Stimulated activated CD4-positive, alpha-beta T cell treated with anti-CD3 and anti-CD28 coated beads, Interleukin-4, amount 100 ng/mL, for 1 hour (primary cell): Measurements from ENCODE around the gene MTMR3.
"Not testable (repeated sequence)": the region's sequence is repeated elsewhere in the genome, so short reads cannot be mapped to it uniquely, and the experiment has no call there.

Experiments
- DNase-seq: peaks from one replicate; pipeline ENCODE4 v3.0.0-alpha.2; 2020

The MTMR3 gene

DNA sequence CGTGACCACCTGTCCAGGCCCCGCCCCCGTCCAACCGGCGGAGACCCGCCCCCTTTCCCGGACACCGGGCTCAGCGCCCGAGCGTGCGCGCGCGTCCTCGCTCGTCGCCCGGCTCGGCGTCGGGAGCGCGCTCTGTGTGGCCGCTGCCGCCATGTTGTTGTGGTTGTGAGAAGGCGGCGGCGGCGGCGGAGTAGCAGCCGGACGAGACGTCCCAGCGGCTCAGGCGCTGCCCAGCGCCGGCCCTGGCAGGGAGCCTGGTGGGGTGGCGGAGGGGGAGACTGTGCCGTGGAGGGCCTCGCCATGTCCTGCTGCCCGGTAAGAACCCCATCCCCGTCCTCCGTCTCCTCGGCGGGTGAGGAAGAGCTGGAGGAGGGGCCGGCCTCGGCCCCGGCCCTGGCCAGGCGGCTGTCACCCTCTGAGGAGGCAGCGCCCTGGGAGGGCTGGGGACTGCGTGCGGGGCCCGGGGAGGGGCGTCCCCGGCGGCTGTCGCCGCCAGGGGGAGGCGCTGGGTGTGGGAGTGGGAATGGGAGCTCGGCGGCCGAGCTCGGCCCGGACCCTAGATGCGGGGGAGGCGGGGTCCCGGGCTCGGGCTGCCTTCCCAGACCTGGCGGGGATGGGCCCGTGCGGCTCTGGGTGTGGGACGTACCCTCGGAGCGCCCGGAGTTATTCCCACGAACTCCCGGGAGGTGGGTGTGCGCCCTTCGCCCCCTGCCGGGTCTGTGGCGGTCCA, at the start of gene MTMR3:
Gene MTMR3, plus strand, starts transcription at position 130 of the 730 bp plus-strand sequence. CDS start 87,886 bp downstream, outside the sequence.
- peak; percentile 94 for DNase-seq

DNA sequence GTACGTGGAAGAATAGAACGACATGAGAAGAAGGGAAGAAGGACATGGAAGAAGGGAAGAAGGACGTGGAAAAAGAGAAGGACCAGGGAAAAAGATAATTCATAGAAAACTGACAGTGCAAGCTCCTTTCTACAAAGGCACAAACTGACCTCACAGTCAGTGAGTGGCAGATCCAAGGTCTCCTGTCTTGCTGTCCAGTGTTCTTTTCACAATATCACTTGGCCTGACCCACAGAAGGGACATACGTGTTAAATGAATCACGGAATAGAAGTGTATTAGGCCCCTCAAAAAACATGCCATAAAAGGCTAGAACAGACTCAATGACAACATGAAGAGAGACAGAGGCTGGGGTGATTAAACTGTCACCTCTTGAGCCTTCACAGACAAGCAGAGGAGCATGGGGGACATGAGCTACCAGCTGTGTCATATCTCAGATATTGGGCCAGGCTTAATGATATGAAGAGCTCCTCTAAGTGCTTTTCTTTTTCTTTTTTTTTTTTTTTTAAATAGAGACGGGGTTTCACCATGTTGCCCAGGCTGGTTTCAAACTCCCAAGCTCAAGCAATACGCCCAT, 49.5 kb upstream of the MTMR3 start:
- no peak for DNase-seq

DNA sequence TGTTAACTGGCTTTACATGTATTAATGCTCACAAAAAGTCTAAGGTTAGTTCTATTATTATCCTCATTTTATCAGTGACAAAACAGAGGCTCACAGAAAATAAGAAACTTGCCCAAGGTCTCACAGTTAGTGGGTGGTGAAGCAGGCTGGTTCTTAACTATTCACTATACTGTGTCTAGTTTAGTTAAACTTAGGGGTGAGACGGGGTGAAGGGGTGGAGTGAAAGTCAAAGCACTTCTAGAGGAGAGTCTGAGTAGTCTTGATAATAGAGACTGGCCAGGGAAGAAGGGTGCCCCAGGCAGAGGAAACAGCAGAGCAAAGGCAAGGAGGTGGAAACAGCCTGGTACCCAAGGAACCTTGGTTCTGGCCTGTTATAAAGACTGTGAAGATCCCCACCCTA, 48.9 kb upstream of the MTMR3 start:
- no peak for DNase-seq

DNA sequence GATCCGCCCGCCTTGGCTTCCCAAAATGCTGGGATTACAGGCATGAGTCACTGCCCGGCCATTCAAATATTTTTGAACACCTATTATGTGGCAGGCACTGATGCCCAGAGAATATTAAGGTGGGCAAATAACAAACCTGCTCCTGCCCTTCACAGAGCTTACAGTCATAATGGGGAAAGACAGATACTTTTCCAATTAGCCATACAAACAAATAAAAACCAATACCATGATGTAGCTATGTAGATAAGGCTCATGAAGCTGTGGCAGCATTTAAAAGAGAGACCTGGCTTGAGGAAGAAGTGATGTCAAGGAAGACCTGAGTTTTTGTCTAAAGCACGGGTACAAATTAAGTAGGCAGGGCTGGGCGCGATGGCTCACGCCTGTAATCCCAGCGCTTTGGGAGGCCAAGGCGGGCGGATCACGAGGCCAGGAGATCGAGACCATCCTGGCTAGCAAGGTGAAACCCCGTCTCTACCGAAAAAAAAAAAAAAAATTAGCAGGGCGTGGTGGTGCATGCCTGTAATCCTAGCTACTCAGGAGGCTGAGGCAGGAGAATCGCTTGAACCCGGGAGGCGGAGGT, 46.1 kb upstream of the MTMR3 start:
- DNase-seq, result not testable (repeated sequence)

DNA sequence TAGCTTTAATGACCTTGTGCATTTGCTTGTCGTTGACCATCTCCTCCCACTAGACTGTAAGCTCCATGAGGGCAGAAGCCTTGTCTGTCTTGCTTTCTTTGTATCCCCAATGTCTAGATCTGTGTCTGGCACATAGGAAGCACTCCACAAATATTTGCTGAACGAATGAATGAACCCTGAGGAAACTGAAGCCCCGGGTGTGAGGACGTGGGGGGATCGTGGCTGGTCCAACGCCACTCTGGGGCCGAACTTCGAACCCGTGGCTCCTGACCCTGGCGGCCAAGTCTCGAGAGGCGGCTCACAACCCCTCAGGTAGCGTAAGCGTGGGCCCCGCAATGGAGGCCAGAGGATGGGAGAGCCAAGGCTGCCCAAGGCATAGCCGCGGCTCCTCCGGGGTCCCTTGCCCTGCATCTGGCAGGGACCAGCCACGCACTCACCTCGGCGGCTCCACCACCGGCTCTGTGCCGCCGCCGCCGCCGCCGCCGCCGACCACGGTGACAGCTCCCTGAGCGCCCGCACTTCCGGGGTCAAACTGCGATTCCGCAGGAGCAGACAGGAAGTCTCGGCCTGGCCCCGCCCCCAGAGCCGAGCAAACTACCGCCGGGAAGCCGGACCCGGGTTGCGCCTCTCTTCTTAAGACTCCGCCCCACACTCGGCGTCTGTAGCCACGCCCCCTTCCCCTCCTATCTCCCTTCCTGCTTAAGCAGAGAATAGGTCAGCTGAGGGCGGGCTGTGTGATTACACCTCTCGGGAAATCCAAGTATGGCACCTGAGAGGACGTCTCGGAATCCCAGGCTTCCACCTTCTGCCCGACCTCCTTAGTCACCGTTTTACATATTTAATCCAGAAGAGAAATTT, 45.0 kb upstream of the MTMR3 start, which contains the start of gene ASCC2:
Gene ASCC2, minus strand, starts transcription at position 534 of the 858 bp plus-strand sequence. CDS start 5,949 bp downstream, outside the sequence.
- DNase-seq, result peak; percentile 99

DNA sequence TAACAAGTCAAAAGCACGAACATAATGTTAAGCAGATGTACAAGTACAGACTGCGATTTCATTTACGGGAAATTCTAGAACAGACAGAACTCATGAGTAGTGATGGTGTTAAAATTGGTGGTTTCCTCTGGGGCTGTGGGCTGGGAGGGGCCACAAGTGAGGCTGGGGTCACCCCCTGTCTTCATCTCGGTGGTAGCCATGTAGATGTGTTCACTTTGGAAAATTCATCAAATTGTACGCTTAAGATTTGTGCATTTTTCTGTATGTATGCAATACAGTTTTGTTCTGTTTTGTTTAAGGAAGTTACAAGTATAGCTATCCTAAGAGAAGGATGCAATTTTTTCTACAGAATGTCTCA, 44.4 kb upstream of the MTMR3 start:
- no peak for DNase-seq

DNA sequence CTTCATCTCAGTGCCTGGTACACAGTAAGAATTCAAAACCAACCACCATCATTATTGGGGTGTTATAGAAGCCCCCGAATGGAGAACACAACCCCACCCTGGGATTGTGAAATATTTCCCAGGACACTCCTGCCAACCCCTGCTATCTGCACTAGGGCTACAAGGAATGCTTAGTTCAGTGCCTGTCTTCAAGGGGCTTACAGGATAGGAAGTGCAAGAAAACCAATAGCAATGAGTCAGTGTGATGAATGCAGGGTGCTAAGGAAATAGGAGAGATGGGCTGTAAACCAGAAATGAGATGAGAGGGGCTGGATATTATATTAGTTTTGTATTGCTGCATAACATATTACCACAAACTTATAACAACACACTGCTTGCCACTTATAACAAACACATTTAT, 43.9 kb upstream of the MTMR3 start:
- DNase-seq, result no peak

DNA sequence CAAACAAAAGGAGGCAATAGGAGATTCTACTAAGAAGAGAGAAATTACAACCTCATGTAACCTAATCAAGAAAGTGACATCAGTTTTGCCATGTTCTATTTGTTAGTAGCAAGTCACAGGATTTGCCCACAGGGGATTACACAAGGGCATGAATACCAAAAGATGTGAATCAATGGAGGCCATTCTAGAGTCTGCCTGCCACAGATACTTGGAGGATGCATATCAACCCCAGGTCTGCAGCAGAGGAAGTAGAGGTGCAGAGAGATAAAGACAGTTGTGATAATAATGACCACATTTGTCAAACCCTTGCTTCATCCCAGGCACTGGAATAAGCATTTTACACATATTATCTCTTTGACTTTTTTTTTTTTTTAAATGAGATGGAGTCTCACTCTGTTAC, 42.5 kb upstream of the MTMR3 start:
- DNase-seq, result no peak

DNA sequence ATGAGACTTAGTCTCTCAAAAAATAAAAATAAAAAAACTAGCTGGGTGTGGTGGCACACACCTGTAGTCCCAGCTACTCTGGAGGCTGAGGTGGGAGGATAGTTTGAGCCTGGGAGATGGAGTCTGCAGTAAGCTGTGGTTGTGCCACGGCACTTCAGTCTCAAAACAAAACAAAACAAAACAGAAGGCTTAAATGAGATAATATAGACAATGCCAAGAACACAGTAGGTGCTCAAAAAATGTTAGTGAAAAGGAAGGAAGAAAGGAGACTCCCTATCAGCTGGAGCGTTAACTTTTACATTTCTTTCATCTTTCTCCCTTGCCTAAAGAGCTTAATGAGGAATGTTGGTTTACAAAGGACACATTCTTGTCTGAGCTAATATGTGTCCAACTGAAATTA, 40.8 kb upstream of the MTMR3 start:
- DNase-seq, result no peak

DNA sequence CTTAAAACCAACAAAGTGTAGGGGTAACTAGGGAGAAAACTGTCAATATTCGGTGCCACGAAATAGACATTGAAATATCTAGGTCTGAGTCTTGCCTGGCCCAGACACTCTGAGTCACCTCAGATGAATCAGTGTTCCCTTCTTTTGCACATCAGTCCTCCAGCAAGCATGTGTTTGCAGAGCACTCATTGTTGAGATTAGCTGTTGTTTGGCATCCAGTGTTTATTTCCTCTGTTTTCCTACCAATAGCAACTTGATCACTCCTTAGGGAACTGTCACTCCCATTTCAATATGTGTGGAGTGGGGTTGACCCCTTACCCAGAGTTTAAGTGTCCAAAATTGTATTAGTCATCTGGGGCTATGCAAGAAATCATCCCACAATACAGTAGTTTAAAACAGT, 40.2 kb upstream of the MTMR3 start:
- DNase-seq, result no peak

DNA sequence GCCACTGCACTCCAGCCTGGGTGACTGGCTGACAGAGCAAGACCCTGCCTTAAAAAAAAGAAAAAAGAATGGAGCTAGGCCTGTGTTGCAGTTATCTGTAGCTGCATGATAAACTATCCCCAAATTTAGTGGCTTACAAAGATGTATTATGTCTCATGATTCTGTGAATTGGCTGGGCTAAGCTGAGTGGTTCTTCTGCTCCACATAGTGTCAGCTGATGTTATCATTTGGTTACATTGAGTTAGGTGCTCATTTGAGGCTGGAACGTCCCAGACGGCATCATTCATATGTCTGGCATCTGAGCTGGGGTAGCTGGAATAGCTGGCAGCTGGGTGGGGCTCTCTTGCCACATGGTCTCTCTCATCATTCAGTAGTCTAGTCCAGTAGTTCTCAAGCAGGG, 36.7 kb upstream of the MTMR3 start:
- no peak for DNase-seq

DNA sequence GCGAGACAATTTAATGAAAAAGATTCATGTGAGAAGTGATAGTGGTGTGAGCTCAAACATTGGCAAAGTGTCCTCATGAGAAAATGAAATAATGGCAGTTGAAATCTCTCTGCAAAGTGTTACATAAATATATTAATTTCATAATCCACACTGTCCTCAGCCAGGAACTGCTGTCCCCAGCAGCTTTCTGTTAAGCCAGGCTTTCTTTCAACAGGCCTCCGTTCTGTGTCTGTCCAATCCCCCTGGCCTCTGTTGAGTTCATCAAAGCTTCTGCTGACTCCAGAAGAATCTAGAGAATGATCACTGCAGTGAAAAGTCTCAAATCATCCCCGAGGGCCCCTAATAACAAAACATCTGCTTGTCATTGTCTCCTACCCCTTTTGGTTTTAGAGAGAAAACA, 34.9 kb upstream of the MTMR3 start:
- DNase-seq, result no peak

DNA sequence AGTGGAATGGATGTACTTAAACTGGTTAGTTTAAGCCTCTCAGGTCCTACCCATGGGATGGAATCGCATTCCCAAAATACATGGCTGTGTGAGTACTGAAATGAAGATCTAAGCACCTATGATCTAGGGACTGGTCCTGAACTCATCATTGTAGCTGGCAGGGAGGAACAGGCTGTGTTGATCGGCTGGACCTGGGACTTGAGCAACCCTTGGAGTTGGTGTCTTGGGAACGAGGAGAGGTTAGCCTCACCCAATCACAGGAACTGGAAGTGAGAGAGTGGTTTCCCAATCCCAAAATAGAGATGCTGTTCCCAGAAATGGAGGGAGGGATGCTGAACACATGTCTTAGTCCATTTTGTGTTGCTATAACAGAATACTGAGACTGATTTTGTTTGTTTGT, 28.5 kb upstream of the MTMR3 start:
- DNase-seq, result no peak

DNA sequence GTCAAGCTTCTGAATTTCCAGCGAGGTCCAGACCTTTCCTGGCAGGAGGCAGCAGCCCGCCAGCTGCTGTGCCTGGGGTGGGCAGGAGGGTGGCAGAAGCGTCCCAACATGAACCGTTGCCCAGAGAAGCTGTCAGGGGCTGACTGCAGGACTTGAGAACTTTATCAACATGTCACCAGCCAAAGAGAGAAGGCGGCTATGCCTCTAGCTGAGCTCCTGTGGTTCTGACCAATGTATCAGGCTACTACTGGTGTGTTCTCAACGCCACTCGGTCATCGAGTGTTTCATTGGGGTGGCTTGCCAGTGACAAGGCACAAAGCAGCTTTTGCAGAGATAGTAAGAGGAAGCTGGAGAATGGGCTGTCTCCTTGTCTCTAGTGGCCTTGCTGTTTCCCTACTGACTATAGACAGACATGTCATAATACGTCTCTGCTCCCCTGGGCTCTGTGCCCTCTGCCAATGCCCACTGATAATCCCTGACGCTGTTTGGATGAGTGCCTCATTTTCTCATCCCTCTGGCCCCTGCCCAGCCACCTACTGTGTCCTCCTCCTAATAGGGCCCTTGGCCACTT, 27.3 kb upstream of the MTMR3 start:
- no peak for DNase-seq

DNA sequence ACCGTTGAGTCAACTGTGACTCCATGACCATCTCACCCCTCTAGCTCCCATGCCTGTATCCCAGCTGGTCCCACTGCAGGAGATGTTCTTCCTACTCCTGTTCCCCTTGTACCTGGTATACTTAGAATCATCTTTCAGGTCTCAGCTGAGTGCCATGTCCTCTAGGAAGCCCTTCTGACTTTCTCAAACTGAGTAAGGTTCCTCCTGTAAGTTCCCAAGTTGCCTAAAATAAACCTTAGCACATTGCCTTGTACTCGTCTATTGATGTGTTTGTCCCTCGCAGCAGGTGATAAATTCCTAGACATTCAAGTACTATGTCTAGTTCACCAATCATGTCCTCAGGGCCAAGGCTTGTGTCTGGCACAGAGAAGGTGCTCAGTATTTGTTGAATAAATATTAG, 26.5 kb upstream of the MTMR3 start:
- no peak for DNase-seq

DNA sequence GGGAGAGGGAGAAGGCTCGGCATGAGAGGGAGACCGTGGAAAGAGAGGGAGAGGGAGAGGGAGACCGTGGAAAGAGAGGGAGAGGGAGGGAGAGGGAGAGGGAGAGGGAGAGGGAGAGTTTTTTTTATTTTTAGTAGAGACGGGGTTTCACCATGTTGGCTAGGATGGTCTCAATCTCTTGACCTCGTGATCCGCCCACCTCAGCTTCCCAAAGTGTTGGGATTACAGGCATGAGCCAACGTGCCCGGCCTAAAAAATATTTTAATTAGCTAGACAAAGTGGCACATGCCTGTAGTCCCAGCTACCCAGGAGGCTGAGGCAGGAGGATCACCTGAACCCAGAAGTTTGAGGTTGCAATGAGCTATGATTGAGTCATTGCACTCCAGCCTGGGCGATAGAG, 23.9 kb upstream of the MTMR3 start:
- DNase-seq, result not testable (repeated sequence)

DNA sequence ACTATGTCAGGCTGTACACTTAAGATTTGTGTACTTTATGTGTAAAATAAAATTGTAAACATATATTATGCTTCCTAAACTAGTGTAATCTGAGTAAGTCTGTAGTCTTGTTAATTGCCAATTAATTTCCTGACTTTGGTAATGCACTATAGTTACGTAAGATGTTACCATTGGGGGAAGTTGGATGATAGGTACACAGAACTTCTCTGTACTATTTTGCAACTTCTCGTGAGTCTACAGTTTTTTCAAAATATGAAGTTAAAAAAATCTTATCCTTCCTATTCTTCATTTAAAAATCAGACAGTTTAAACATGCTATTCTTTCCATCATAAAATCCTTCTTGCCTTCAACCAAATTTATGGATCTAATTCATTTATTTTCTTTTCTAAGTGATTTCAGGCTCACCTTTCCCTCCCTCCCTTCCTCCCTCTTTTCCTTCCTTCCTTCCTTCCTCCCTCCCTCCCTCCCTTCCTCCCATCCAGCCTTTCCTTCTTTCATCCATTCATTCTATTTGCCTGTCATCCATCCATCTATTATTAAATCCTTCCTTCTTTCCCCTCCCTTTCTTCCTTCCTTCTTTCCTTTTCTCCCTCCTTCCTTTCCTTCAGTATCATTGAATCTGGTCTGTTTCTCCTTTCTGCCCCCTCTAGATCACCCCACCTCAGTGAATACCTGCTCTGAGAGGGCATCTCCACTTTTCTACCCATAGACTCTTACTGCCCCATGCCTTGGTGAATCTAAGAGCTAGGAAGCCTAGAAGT, 22.8 kb upstream of the MTMR3 start:
- DNase-seq, result no peak

DNA sequence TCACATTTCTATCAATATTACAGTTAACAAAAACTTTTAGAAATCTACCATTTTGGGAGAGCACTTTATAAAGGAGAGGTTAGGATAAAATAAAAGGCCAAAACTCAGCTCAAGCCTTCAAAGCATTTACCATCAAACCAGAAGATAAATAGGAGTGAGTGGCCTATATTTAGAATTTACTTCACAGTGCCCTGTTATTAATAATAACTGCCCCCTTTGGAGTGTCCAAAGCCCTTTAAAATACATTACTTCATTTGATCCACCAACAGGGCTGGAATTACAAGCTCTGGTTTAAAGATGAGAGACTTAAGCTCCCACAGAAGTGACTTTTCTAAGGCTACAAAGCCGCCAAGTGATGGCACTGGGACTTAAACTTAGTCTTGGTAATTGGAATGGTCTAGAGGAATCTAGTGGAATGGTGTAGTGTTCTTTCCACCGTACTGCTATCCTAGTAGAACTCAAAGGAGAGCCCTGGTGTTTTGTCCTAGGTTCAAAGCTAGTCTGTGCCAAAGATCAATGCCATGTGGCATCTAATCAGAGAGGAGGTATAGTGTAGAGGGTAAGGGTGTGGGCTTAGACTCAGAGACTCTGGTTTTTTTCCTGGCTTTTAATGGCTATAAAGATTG, 21.2 kb upstream of the MTMR3 start:
- no peak for DNase-seq

DNA sequence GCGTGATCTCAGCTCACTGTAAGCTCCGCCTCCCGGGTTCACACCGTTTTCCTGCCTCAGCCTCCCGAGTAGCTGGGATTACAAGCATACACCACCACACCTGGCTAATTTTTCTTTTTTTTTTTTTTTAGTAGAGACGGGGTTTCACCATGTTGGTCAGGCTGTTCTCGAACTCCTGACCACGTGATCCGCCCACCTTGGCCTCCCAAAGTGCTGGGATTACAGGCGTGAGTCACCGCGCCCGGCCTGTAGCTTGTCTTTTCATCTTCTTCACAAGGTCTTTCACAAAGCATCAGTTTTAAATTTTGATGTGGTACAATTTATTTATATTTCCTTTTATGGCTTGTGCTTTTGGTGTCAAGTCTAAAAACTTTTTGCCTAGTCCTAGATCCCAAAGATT, 17.4 kb upstream of the MTMR3 start:
- not testable (repeated sequence) for DNase-seq

DNA sequence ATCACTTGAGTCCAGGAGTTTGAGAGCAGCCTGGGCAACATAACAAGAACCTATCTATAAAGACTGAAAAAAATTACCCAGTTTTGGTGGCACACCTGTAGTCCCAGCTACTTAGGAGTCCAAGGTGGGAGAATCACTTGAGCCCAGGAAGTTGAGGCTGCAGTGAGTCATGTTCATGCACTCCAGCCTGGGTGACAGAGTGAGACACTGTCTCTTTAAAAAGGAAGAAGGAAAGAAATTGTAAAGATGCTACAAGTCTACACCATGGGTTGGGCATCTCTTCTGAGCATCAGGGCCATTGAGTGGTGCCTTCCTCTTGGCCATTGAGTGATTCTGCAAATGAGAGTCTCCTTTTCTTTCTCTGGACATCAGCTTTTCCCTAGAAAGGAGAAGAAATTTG, 15.7 kb upstream of the MTMR3 start:
- DNase-seq, result no peak

DNA sequence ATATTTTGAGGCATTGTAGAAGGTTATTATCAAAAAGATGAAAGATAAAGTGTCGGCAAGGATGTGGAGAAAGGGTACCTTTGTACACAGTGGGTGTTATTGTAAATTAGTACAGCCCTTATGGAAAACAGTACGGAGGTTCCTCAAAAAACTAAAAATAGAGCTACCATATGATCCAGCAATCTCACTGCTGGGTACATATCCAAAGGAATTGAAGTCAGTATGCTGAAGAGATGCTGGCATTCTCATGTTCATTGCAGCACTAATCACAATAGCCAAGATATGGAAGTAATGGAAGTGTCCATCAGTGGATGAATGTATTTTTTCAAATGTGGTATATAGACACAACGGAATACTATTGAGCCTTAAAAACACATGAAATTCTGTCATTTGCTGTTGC, 15.1 kb upstream of the MTMR3 start:
- no peak for DNase-seq

DNA sequence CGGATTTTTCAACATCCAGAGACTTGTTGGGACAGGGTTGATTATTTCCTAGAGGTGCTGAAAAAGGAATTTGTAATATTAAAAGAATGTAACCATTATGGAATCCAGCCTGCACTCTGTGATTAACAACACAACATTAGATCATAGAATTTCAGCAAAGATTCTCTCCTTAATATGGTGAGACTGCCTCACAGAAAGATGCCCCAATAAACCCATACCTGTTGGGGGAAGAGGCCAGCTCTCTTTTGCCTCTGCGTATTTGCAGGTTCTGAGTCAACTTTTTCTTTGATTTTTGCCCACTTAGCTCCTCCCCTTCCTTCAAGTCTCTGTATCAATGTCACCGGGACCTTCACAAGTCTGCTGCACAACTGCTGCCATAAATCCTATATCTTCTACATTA, 12.4 kb upstream of the MTMR3 start:
- no peak for DNase-seq
